HL-60/S4 (cell line): Measurements from ENCODE around the gene VDAC1.

Source experiments
- in situ Hi-C: fragments of 300-500 bp; cut with MboI; formaldehyde crosslinking; loops from 2 replicates; pipeline ENCODE4 v1.14.3; 2022; ENCODE audit warnings: low sequenced_read_pairs

The VDAC1 gene

GRCh38 chr5:134026521-134027287, 21.9 kb upstream of the VDAC1 start:
- in situ Hi-C loops = loop anchor here (25.0 kb wide), 1 partner anchor 261 kb away; no protein-coding TSS in a partner anchor

DNA sequence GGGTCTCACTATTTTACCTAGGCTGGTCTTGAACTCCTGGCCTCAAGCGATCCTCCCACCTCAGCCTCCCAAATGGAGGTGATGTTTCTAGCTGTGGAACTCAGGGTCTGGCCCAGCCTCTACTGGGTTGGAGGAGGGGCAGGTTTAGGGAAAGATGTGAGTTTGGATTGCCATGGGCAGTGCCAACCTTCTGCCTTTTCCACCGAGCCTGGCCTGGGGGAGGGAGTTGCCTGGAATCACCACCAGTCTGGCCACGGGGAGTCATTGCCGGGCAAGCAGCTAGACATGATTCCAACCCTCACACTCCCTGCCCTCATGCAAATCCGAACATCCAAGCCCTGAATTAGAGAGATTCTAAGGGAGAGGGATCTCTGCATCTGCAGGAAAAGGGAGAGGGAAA, 21.0 kb upstream of the VDAC1 start:
- in situ Hi-C loops = loop anchor here (25.0 kb wide), 1 partner anchor 262 kb away; no protein-coding TSS in a partner anchor

DNA sequence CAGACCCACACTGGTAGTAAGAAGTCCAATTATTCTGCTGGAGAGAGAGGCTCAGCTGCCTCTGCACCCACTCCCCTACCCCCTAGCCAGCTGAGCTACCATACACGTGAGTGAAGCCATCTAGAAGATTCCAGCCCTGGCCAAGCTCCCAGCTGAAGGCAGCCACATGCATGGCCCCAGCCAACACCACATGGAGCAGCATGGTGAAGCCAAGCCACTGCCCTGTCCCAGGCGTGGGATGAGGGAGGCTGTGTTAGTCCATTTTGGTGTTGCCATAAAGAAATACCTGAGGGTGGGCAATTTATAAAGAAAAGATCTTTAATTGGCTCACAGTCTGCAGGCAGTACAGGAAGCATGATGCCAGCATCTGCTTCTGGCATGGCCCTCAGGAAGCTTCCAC, 20.0 kb upstream of the VDAC1 start:
- in situ Hi-C loops = loop anchor here (25.0 kb wide), 1 partner anchor 262 kb away; no protein-coding TSS in a partner anchor

DNA sequence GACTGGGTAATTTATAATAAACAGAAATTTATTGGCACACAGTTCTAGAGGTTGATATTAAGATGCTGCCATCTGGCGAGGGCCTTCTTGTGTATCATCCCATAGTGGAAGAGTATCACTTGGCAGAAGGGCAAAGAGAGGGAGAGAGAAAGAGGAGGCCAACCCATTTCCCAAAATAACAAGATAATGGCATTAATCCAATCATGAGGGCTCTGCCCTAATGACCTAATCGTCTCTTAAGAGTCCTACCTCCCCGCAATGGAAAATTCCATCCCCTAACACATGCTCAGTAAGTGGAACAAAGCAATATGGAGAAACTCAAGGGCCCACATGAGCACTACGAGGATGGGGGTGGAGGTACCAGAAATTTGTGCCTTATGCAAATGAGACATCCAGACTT, 17.6 kb upstream of the VDAC1 start:
- in situ Hi-C loops = no loop called here

DNA sequence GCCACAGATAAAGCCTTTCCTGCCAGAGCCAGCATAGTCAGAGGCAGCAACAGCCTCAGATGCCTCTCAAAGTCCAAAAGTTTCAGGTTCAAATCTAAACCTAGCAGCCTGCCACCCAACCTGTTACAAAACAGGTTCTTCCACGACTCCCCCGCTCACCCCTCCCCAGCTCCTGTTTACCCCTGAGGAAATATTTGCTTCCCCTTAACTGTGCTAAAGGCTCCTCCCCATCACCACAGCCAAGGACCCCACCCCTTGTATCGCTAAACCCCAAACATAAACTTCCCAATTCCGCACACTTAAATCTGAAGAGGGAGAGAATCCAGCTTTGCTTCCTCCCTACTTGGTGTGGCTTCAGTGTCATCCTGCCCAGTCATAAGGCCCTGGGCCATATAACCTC, 15.4 kb upstream of the VDAC1 start:
- in situ Hi-C loops = no loop called here

- in situ Hi-C loops = no loop called here
These were observed 14.9 kb upstream of the VDAC1 start for GRCh38 chr5:134019636-134020035.

DNA sequence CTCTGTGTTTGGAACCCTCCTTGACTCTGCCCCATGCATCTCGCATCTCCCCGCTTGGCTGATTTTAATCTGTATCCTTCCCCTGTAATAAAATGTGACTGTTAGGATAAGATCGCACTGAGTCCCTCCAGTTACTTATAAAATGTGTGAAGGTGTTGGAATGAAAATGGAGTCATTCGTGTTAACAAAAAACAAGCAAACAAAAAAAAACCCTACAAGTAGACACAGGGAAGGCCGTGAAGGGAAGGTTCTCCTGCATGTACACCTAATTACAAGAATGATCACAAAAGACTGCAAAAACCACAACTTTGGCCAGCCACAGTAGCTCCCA, 14.2 kb upstream of the VDAC1 start:
- in situ Hi-C loops = no loop called here

- in situ Hi-C loops = no loop called here
These were observed 13.6 kb upstream of the VDAC1 start for GRCh38 chr5:134018154-134018985.

DNA sequence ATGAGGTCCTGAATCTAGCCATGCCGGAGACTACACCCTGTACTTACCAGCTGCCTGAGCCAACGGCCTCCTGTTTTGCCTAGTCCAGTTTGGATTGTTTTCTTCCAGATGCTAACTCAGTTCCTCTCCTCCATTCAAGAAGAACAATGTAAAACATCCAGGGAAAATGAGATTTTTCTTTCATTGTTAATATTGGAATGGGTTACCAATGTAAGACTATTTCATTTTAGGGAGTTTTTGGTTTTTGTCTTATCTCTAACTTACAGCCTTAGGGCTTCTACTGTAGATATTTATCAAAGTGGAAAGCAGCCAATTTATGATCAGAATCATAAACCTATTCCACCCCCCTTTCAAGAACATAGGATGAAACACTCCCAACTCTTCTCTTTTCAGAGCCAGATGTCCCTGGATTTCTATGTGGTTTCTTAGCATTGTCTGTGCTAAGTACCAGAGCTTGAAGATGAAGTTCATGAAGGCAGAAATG, 3.5 kb upstream of the VDAC1 start:
- in situ Hi-C loops = no loop called here

GRCh38 chr5:134007581-134008265, 2.9 kb upstream of the VDAC1 start:
- in situ Hi-C loops = no loop called here

GRCh38 chr5:134006115-134006514, 1.3 kb upstream of the VDAC1 start:
- in situ Hi-C loops = no loop called here

DNA sequence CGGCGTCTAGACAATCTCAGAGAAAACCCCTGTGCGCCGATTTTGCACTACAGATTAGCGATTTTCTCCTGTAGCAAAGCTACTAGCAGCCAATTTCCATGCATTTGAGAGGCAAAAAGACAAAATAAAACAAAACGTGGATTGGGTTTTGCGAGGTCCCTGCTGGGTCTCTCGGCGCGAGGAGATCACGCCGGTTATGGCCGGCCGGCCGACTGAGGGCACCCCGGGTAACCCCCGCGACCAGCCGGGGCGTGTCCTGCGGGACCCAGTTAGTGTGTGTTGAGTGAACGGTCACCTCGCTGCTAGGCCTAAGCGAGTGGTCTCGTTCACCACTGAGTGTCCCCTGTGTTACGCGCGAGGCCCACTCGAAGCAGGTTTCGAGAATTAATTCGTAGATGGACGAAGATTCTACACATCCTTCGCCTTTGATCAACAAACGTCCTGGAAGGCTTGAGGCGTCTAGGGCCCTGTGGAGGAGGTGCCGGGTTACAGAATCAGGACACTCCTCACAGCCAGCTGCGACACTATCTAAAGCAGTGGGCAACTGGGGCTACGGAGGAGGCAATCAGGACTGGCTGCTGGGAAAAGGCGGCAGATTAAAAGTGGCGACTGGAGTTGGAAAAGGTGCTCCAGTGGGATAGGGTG, 764 bp upstream of the VDAC1 start:
- in situ Hi-C loops = no loop called here

- in situ Hi-C loops = no loop called here
These were observed 754 bp downstream of the VDAC1 start for GRCh38 chr5:134003817-134004625.

DNA sequence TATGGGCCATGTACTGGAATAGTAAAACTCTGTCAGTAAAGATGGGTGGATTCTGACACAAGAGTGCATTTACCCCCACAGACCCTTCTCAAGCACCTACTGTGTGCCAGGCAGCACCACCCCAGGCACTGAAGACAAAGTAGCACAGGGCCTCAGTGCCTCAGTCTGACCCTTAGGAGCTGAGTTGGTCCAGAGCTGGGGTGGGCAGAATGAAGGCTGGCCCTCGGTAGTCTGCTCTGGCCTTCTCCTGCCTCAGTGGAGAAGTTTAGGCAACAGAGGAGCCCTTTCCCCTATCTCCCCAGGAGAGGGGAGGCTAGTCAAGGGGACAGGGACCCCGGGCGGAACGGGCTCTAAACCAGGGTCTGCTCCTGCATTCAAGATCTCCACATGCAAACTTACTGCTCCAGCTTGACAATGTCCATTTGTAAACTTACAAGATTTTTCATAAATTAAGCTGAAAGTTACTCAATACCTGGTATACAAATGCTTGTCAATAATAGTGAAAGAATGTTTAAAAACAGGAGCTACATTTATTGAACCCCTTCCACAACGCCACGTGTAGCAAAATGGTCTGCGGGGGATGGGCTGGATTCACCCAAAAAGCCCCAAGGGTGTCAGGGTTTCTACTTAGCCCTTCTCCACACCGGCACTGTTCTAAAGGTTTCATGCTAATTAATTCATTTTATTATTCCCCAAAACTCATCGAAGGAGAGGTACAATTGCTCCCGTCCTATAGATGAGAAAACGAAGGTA, 1.5 kb downstream of the VDAC1 start:
- in situ Hi-C loops = no loop called here

GRCh38 chr5:134001938-134002731, 2.6 kb downstream of the VDAC1 start:
- in situ Hi-C loops = no loop called here

- in situ Hi-C loops = no loop called here
These were observed 3.9 kb downstream of the VDAC1 start for GRCh38 chr5:134000696-134001453.

DNA sequence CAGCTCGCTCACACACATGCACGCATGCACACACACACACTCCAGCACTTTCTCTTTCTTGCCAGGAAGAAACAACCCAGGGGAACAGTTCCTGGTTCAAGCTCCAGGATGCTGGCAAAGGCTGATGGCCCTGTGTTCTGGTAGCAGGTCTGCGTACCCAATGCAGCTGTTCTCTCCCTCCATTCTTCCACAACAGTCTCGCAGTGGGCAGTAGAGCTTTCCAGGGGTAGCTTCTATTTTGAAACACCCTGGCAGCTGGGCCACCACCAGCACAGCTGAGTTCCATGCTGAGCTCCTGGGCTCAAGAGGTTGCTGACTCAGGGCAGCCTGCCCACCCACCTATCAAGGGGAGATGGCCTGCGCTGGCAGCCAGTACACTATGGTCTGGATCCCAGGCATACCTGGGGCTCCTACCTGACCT, 4.7 kb downstream of the VDAC1 start:
- in situ Hi-C loops = no loop called here

DNA sequence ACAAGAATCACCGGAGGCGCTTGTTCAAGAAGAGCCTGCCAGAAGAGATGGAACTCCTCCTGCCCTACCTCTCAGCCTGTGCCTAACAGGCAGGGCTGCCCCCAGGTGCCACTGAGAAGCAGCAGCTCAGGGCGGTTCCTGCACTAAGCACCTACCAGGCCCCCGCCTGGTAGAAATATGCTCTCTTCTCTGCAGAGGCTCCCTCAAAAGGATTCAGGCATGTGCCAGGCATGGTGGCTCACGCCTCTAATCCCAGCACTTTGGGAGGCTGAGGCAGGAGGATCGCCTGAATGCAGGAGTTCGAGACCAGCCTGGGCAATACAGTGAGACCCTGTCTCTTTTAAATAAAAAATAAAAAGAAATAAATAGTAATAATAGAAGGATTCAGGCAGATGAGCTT, 6.0 kb downstream of the VDAC1 start:
- in situ Hi-C loops = no loop called here
